H1 (cell line): ENCODE data around the gene SMIM8. TPM values are rescaled to one million over a fixed set of nuclear protein-coding genes. Genes with fewer than 3 reads are reported as not detected.

Experiments
- CTCF ChIA-PET: fragments of 300-600 bp; sonication (Branson Sonifier 250); formaldehyde crosslinking; loops from one replicate; lab custom pipeline; 2021; ENCODE audit not compliant: partially characterized antibody; lab: Charles Lee
- POLR2A ChIA-PET: fragments of 300-600 bp; sonication (Branson Sonifier 250); formaldehyde crosslinking; loops from one replicate; lab custom pipeline; 2021; ENCODE audit warnings: inconsistent platforms; ENCODE audit not compliant: partially characterized antibody; lab: Charles Lee
- DNase-seq, 2 experiments: peaks; one replicate each; pipeline versions ENCODE4 v3.0.0 to v3.0.0-alpha.2; 2010 to 2022; ENCODE audit warnings: low spot score in 2 of 2, low read depth in 1 of 2, mixed read lengths in 1 of 2
- FAIRE-seq: peaks from 2 replicates; lab custom pipeline; 2011; peaks lifted over from hg19 to GRCh38; lab: Jason Lieb, UNC
- H2AFZ ChIP-seq: 2 replicates; pipeline ENCODE4 v1.8.1; 2012; ENCODE audit warnings: low read length, inconsistent platforms
- H2AK5ac ChIP-seq: 2 replicates; pipeline ENCODE4 v1.6.1; 2013; ENCODE audit warnings: low read depth, low read length
- H2BK120ac ChIP-seq: replicated peaks from 2 replicates; pipeline ENCODE3; 2013; ENCODE audit warnings: low read depth, low read length, inconsistent platforms
- H2BK12ac ChIP-seq: 2 replicates; pipeline ENCODE4 v1.6.1; 2013; ENCODE audit warnings: low read depth, low read length
- H2BK15ac ChIP-seq: 2 replicates; pipeline ENCODE4 v1.6.1; 2013; ENCODE audit warnings: low read length
- H2BK20ac ChIP-seq: 2 replicates; pipeline ENCODE4 v1.6.1; 2013; ENCODE audit warnings: low read length
- H2BK5ac ChIP-seq: 2 replicates; pipeline ENCODE4 v1.6.1; 2013; ENCODE audit warnings: low read depth, low read length
- H3K14ac ChIP-seq: 2 replicates; pipeline ENCODE4 v1.6.1; 2013; ENCODE audit warnings: inconsistent platforms; ENCODE audit not compliant: insufficient read length
- H3K18ac ChIP-seq: 2 replicates; pipeline ENCODE4 v1.6.1; 2013; ENCODE audit warnings: low read length; ENCODE audit errors: extremely low read depth
- H3K23ac ChIP-seq: 2 replicates; pipeline ENCODE4 v1.6.1; 2013; ENCODE audit warnings: inconsistent platforms; ENCODE audit not compliant: insufficient read length
- H3K23me2 ChIP-seq: 2 replicates; pipeline ENCODE4 v1.6.1; 2013; ENCODE audit warnings: low read depth, low read length
- H3K27ac ChIP-seq: 2 replicates; pipeline ENCODE4 v1.6.1; 2011; ENCODE audit warnings: low read depth, low read length, inconsistent platforms
- H3K27me3 ChIP-seq, 4 experiments: replicated peaks in 1 of 4; 1 replicate in 1 of 4; 2 replicates in 3 of 4; pipeline versions ENCODE4 v1.6.1 to v1.8.1; 2011 to 2013; ENCODE audit warnings: low read length in 3 of 4, mild to moderate bottlenecking in 3 of 4, inconsistent platforms in 2 of 4, mixed read lengths in 2 of 4, moderate library complexity in 1 of 4; ENCODE audit not compliant: control insufficient read depth in 3 of 4, insufficient read depth in 3 of 4; ENCODE audit errors: extremely low read depth in 1 of 4
- H3K36me3 ChIP-seq, 4 experiments: 2 replicates each; pipeline versions ENCODE4 v1.6.1 to v1.8.1; 2011 to 2013; ENCODE audit warnings: mild to moderate bottlenecking in 4 of 4, low read length in 3 of 4, moderate library complexity in 2 of 4, control low read depth in 1 of 4, inconsistent platforms in 1 of 4; ENCODE audit not compliant: insufficient read depth in 4 of 4, control insufficient read depth in 2 of 4
- H3K4ac ChIP-seq: replicated peaks from 2 replicates; pipeline ENCODE3; 2013; ENCODE audit warnings: low read length, low read depth, mixed read lengths, inconsistent platforms; ENCODE audit not compliant: insufficient read length
- H3K4me1 ChIP-seq, 4 experiments: replicated peaks in 1 of 4; 1 replicate in 1 of 4; 2 replicates in 3 of 4; pipeline versions ENCODE4 v1.6.1 to v1.8.1; 2011 to 2013; ENCODE audit warnings: low read length in 3 of 4, inconsistent platforms in 2 of 4, mixed read lengths in 1 of 4; ENCODE audit not compliant: insufficient read depth in 4 of 4, control insufficient read depth in 3 of 4
- H3K4me2 ChIP-seq, 2 experiments: 2 replicates each; pipeline versions ENCODE4 v1.6.1 to v1.8.1; 2011 to 2013; ENCODE audit warnings: low read depth in 2 of 2, low read length in 2 of 2, control low read depth in 1 of 2, inconsistent platforms in 1 of 2, mild to moderate bottlenecking in 1 of 2; ENCODE audit not compliant: insufficient read depth in 1 of 2
- H3K4me3 ChIP-seq, 4 experiments: fragments of 200-600, 300-600 bp in 1 of 4; sonication (generic), shearing (Covaris generic), sonication (Bioruptor Twin) in 1 of 4; 2 replicates each; pipeline versions ENCODE4 v1.5.1 to v1.8.1; 2011 to 2016; ENCODE audit warnings: low read length in 4 of 4, low read depth in 3 of 4, control low read depth in 2 of 4, inconsistent platforms in 2 of 4, mild to moderate bottlenecking in 2 of 4, mixed read lengths in 1 of 4, moderate library complexity in 1 of 4; ENCODE audit not compliant: insufficient read depth in 2 of 4; ENCODE audit errors: extremely low read depth in 1 of 4
- H3K56ac ChIP-seq: replicated peaks from 2 replicates; pipeline ENCODE3; 2013; ENCODE audit warnings: low read depth, mild to moderate bottlenecking, mixed read lengths, low read length, inconsistent platforms; ENCODE audit not compliant: insufficient read length
- H3K79me1 ChIP-seq: 2 replicates; pipeline ENCODE4 v1.6.1; 2013; ENCODE audit warnings: low read depth, low read length, control low read depth
- H3K79me2 ChIP-seq, 2 experiments: 2 replicates each; pipeline versions ENCODE4 v1.6.1 to v1.8.1; 2012 to 2013; ENCODE audit warnings: low read length in 2 of 2, mild to moderate bottlenecking in 2 of 2, inconsistent platforms in 1 of 2; ENCODE audit not compliant: insufficient read depth in 2 of 2, control insufficient read depth in 1 of 2
- H3K9ac ChIP-seq, 4 experiments: replicated peaks in 1 of 4; 1 replicate in 1 of 4; 2 replicates in 3 of 4; pipeline versions ENCODE4 v1.6.1 to v1.8.1; 2011 to 2013; ENCODE audit warnings: low read depth in 3 of 4, low read length in 3 of 4, control low read depth in 2 of 4, mild to moderate bottlenecking in 2 of 4, moderate library complexity in 2 of 4, inconsistent platforms in 1 of 4; ENCODE audit errors: extremely low read depth in 1 of 4
- H3K9me3 ChIP-seq, 2 experiments: 2 replicates each; pipeline versions ENCODE4 v1.6.1 to v1.8.1; 2012 to 2013; ENCODE audit warnings: mild to moderate bottlenecking in 2 of 2, moderate library complexity in 2 of 2, control low read depth in 1 of 2, inconsistent platforms in 1 of 2, low read depth in 1 of 2, low read length in 1 of 2, mixed read lengths in 1 of 2; ENCODE audit not compliant: insufficient read depth in 2 of 2
- H4K20me1 ChIP-seq, 2 experiments: replicated peaks in 1 of 2; 2 replicates each; pipeline versions ENCODE3 to v1.8.1; 2011 to 2013; ENCODE audit warnings: inconsistent platforms in 2 of 2, low read length in 2 of 2, mild to moderate bottlenecking in 1 of 2; ENCODE audit not compliant: insufficient read depth in 2 of 2, control insufficient read depth in 1 of 2
- H4K5ac ChIP-seq: 2 replicates; pipeline ENCODE4 v1.6.1; 2013; ENCODE audit warnings: low read length, low read depth, mixed read lengths, inconsistent platforms; ENCODE audit not compliant: insufficient read length
- H4K8ac ChIP-seq: 2 replicates; pipeline ENCODE4 v1.8.0; 2013; ENCODE audit warnings: mild to moderate bottlenecking, moderate library complexity, low read length, inconsistent platforms; ENCODE audit not compliant: insufficient read depth; ENCODE audit errors: extremely low read depth
- H4K91ac ChIP-seq: replicated peaks from 2 replicates; pipeline ENCODE3; 2013; ENCODE audit warnings: low read length, mixed read lengths, inconsistent platforms; ENCODE audit not compliant: insufficient read length
- CBX5 ChIP-seq: fragments of 300-800, 300-1000 bp; sonication (generic); IDR thresholded peaks from 2 replicates; pipeline ENCODE4 v1.7.1; 2016; ENCODE audit warnings: antibody characterized with exemption, low read length, low read depth
- CREB1 ChIP-seq: IDR thresholded peaks from 2 replicates; pipeline ENCODE4 v1.6.1; 2012; ENCODE audit warnings: inconsistent platforms
- CTBP2 ChIP-seq: IDR thresholded peaks from 2 replicates; pipeline ENCODE4 v1.7.0; 2011; ENCODE audit warnings: borderline replicate concordance, mild to moderate bottlenecking, moderate library complexity, mixed read lengths, low read length; ENCODE audit not compliant: insufficient read depth, insufficient read length
- EGR1 ChIP-seq: IDR thresholded peaks from 2 replicates; pipeline ENCODE4 v1.6.1; 2011; ENCODE audit warnings: low read depth, low read length, borderline replicate concordance
- HDAC2 ChIP-seq, 2 experiments: fragments of 300-600 bp in 1 of 2; sonication (generic) in 1 of 2; IDR thresholded peaks; 2 replicates each; pipeline ENCODE4 v1.6.1; 2011 to 2012; ENCODE audit warnings: low read depth in 2 of 2, low read length in 2 of 2, mild to moderate bottlenecking in 2 of 2, moderate library complexity in 2 of 2, borderline replicate concordance in 1 of 2, inconsistent platforms in 1 of 2
- POLR2AphosphoS5 ChIP-seq: IDR thresholded peaks from 2 replicates; pipeline ENCODE4 v1.6.1; 2011; ENCODE audit warnings: low read depth, low read length
- SAP30 ChIP-seq: fragments of 300-600 bp; sonication (generic); IDR thresholded peaks from 2 replicates; pipeline ENCODE4 v1.7.1; 2012; ENCODE audit warnings: low read length, moderate library complexity, mild to moderate bottlenecking, inconsistent platforms; ENCODE audit not compliant: insufficient read depth, insufficient replicate concordance
- SIN3A ChIP-seq, 2 experiments: IDR thresholded peaks in 1 of 2; conservative IDR thresholded peaks in 1 of 2; 2 replicates each; pipeline ENCODE4 v1.6.1; 2011 to 2012; ENCODE audit warnings: low read length in 2 of 2, improper control_type of control experiment in 1 of 2, low read depth in 1 of 2, mild to moderate bottlenecking in 1 of 2
- SP2 ChIP-seq: IDR thresholded peaks from 2 replicates; pipeline ENCODE4 v1.6.1; 2012; ENCODE audit warnings: mild to moderate bottlenecking, low read length, inconsistent platforms
- SUZ12 ChIP-seq: fragments of 200-600 bp; sonication (generic); IDR thresholded peaks from 2 replicates; pipeline ENCODE4 v1.6.1; 2012; ENCODE audit warnings: mild to moderate bottlenecking, inconsistent platforms, low read length, moderate library complexity, mixed read lengths
- polyA plus RNA-seq, 7 experiments: library from polyadenylated mRNA; depleted of rRNA in 3 of 7; stranded (reverse) in 5 of 7; unstranded in 2 of 7; fragments of >200 nt in 5 of 7; fragments of 200-250 nt in 2 of 7; gene quantifications; 1 replicate in 5 of 7; 2 replicates in 1 of 7; 4 replicates in 1 of 7; pipeline versions ENCODE4 v1.2.1 to v1.2.3, GENCODE V29; 2011 to 2013; ENCODE audit warnings: missing spikeins in 2 of 7, mixed read lengths in 2 of 7
- total RNA-seq: library from RNA; stranded (reverse); fragmentation: NEBNext Ultra II Directional; extraction: Animal tissue kit (Norgen Biotek cat#: 25700); gene quantifications from 2 replicates; pipeline ENCODE4 v1.2.1, GENCODE V29; 2021
- TF ChIP-seq, protein P1 (sequence below), 3 experiments: IDR thresholded peaks; 1 replicate in 2 of 3; 2 replicates in 1 of 3; pipeline versions ENCODE4 v1.5.1 to v1.6.1; 2011; ENCODE audit warnings: low read length in 3 of 3, mild to moderate bottlenecking in 3 of 3, inconsistent platforms in 2 of 3, low read depth in 1 of 3, moderate library complexity in 1 of 3; ENCODE audit not compliant: insufficient read depth in 1 of 3; ENCODE audit errors: control extremely low read depth in 1 of 3

The SMIM8 gene
- total and polyA plus RNA-seq, 2 of the 8 experiments (the other 6 are each of a cell fraction or from before 2014, with no cell fraction given), result 3.0 to 10.7 TPM

- no peak overlapping the region for H3K4me3 ChIP-seq
- no peak for DNase-seq
- H2AK5ac ChIP-seq, result no peak overlapping the region
- ChIA-PET POLR2A (no interaction called here), CTCF (interaction anchor here (1.6 kb wide), 1 partner anchor 9 kb away, joined by 4 read pairs; the partner anchor contains the start of gene SMIM8)
- no peak overlapping the region for H3K27ac ChIP-seq
- H3K14ac ChIP-seq, result no peak overlapping the region
- no peaks in the 10 kb centered on the region for H3K36me3 ChIP-seq
- H4K20me1 ChIP-seq, result no peaks in the 10 kb centered on the region
- H3K4me2 ChIP-seq, result no peak overlapping the region
- H3K9me3 ChIP-seq, result no peaks in the 10 kb centered on the region
- H3K79me2 ChIP-seq, result peaks cover 0 to 22% of the 10 kb centered on the region in 2 experiments; a peak in 3 of 4 replicates
- H3K27me3 ChIP-seq, result no peaks in the 10 kb centered on the region
- no peak overlapping the region for H2BK15ac ChIP-seq
- no peak overlapping the region for H4K5ac ChIP-seq
- no peak overlapping the region for H3K9ac ChIP-seq
- no peak overlapping the region for H2BK20ac ChIP-seq
- H3K23me2 ChIP-seq, result peaks cover 2% of the 10 kb centered on the region; the same call in 1 of the 2 replicates
- H4K91ac ChIP-seq, result no peak overlapping the region
- H2BK120ac ChIP-seq, result no peak overlapping the region
- H3K23ac ChIP-seq, result no peak overlapping the region
- H3K4me1 ChIP-seq, result peaks cover 0 to under 1% (median 0%) of the 10 kb centered on the region in 4 experiments; a peak in 1 of 7 replicates
- H3K18ac ChIP-seq, result no peak overlapping the region
- H2BK5ac ChIP-seq, result no peak overlapping the region
- H3K4ac ChIP-seq, result no peak overlapping the region
- no peak overlapping the region for H2AFZ ChIP-seq
- no peak for FAIRE-seq
- no peaks in the 10 kb centered on the region for H3K79me1 ChIP-seq
- no peak overlapping the region for H2BK12ac ChIP-seq
- no peak overlapping the region for H3K56ac ChIP-seq
- H4K8ac ChIP-seq, result no peak overlapping the region
- no peak for TF ChIP-seq CREB1
- TF ChIP-seq POLR2AphosphoS5, result no peak
- no peak for TF ChIP-seq SIN3A (conservative IDR thresholded peaks at IDR 0.05 in 1 of 2, IDR thresholded peaks at IDR 0.05 in 1 of 2; ENCODE audit: low read depth in 1 of 2, low read length in 2 of 2)
- no peak for TF ChIP-seq HDAC2 (IDR thresholded peaks at IDR 0.05; ENCODE audit: borderline replicate concordance in 1 of 2, low read depth in 2 of 2, low read length in 2 of 2)
- no peak for TF ChIP-seq SUZ12
- TF ChIP-seq SAP30, result no peak
- TF ChIP-seq, protein P1, sequence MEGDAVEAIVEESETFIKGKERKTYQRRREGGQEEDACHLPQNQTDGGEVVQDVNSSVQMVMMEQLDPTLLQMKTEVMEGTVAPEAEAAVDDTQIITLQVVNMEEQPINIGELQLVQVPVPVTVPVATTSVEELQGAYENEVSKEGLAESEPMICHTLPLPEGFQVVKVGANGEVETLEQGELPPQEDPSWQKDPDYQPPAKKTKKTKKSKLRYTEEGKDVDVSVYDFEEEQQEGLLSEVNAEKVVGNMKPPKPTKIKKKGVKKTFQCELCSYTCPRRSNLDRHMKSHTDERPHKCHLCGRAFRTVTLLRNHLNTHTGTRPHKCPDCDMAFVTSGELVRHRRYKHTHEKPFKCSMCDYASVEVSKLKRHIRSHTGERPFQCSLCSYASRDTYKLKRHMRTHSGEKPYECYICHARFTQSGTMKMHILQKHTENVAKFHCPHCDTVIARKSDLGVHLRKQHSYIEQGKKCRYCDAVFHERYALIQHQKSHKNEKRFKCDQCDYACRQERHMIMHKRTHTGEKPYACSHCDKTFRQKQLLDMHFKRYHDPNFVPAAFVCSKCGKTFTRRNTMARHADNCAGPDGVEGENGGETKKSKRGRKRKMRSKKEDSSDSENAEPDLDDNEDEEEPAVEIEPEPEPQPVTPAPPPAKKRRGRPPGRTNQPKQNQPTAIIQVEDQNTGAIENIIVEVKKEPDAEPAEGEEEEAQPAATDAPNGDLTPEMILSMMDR (IDR thresholded peaks at IDR 0.05; ENCODE audit: control extremely low read depth in 1 of 3, insufficient read depth in 1 of 3, low read depth in 1 of 3, low read length in 3 of 3), result no peak
- no peak for TF ChIP-seq EGR1
- TF ChIP-seq SP2, result no peak
- no peak for TF ChIP-seq CTBP2
- no peak for TF ChIP-seq CBX5
Measured at GRCh38 chr6:87330961-87331360, 8.6 kb downstream of the SMIM8 start.
